Sigmoid colon (tissue), 7 donors: ENCODE results near the gene VDR. TPM values are rescaled to one million over a fixed set of nuclear protein-coding genes. Genes with fewer than 3 reads are reported as not detected.

Source experiments
- DNase-seq: peaks from one replicate; pipeline ENCODE4 v3.0.0-alpha.2; 2019
- H3K27ac ChIP-seq, 4 donors: fragments of 200-600 bp; sonication (generic); one replicate each; pipeline ENCODE4 v1.5.1; 2016 to 2019; ENCODE audit warnings: mild to moderate bottlenecking in 1 of 4
- H3K27me3 ChIP-seq, 3 donors: fragments of 200-600 bp; sonication (generic); one replicate each; pipeline ENCODE4 v1.5.1; 2019; ENCODE audit warnings: mild to moderate bottlenecking in 1 of 3
- H3K36me3 ChIP-seq, 4 donors: fragments of 200-600 bp; sonication (generic); one replicate each; pipeline ENCODE4 v1.5.1; 2016 to 2019
- H3K4me1 ChIP-seq, 4 donors: fragments of 200-600 bp; sonication (generic); one replicate each; pipeline ENCODE4 v1.5.1; 2017 to 2019
- H3K4me3 ChIP-seq, 4 donors: fragments of 200-600 bp; sonication (generic); one replicate each; pipeline ENCODE4 v1.5.1; 2017 to 2019; ENCODE audit warnings: mild to moderate bottlenecking in 2 of 4, moderate library complexity in 1 of 4
- H3K9me3 ChIP-seq, 4 donors: fragments of 200-600 bp in 3 of 4; sonication (generic) in 3 of 4; one replicate each; pipeline versions ENCODE4 v1.5.1 to v1.6.1; 2013 to 2019
- CTCF ChIP-seq, 4 experiments: fragments of 450-650 bp in 3 of 4; fragments of 200-600 bp in 1 of 4; IDR thresholded peaks; one replicate each; pipeline ENCODE4 v1.5.1; 2016 to 2019; ENCODE audit warnings: antibody characterized with exemption in 4 of 4, mild to moderate bottlenecking in 3 of 4, moderate library complexity in 2 of 4
- EP300 ChIP-seq, 4 donors: sonication (generic); formaldehyde crosslinking; IDR thresholded peaks; one replicate each; pipeline ENCODE4 v1.6.1; 2017; ENCODE audit warnings: antibody characterized with exemption in 4 of 4
- POLR2A ChIP-seq, 2 donors: fragments of 450-650 bp; IDR thresholded peaks; one replicate each; pipeline ENCODE4 v1.6.1; 2016; ENCODE audit warnings: antibody characterized with exemption in 2 of 2, mild to moderate bottlenecking in 2 of 2, moderate library complexity in 2 of 2
- POLR2AphosphoS5 ChIP-seq, 4 donors: sonication (generic); formaldehyde crosslinking; IDR thresholded peaks; one replicate each; pipeline ENCODE4 v1.6.1; 2017; ENCODE audit warnings: antibody characterized with exemption in 4 of 4
- WGBS, 2 donors: extraction: QIAGEN DNeasy Blood & Tissue Kit; methylation state at CpG; one replicate each; pipeline ENCODE4 v1.1.7; 2013; 5-methylcytosine and 5-hydroxymethylcytosine counted together
- intact Hi-C: fragments of 100-400 bp; cut with DNase I; formaldehyde crosslinking; loops from one replicate; pipeline ENCODE4 v1.15.1; 2023
- polyA plus RNA-seq, 3 donors: library from polyadenylated mRNA; stranded (reverse); fragments of 200-250 nt; gene quantifications; one replicate each; pipeline ENCODE4 v1.2.3, GENCODE V29; 2013
- total RNA-seq, 4 donors: library from RNA; depleted of rRNA; stranded (reverse); fragments of >200 nt; gene quantifications; one replicate each; pipeline ENCODE4 v1.1.0, GENCODE V29; 2016
- donor health status: healthy with polysubstance abuse.
- donor health status: Bipolar disorder and iron deficiency.
- donor health status: healthy.

VDR gene
- total and polyA plus RNA-seq, 7 donors, result 0.71 to 69.1 (median 2.5) TPM

- 93 to 94% methylated on average over 2 of the region's 2 CpGs for WGBS, 2 donors
- H3K9me3 ChIP-seq, result no peaks in the 10 kb centered on the region
- H3K4me1 ChIP-seq, result peaks cover 0 to 20% (median 16%) of the 10 kb centered on the region in 4 donors
- H3K27ac ChIP-seq, result no peak overlapping the region
- intact Hi-C loops, result no loop called here
- H3K36me3 ChIP-seq, result no peaks in the 10 kb centered on the region
- no peak for DNase-seq
- H3K4me3 ChIP-seq, result no peak overlapping the region
- H3K27me3 ChIP-seq, result no peaks in the 10 kb centered on the region
- no peak for TF ChIP-seq POLR2A (IDR thresholded peaks at IDR 0.05)
- TF ChIP-seq CTCF (IDR thresholded peaks at IDR 0.05), result no peak
- no peak for TF ChIP-seq EP300 (IDR thresholded peaks at IDR 0.05)
- TF ChIP-seq POLR2AphosphoS5 (IDR thresholded peaks at IDR 0.05), result no peak
These were observed 36.8 kb downstream of the VDR start for GRCh38 chr12:47868041-47868440.

GRCh38 chr12:47867495-47867941 is 37.3 kb downstream of the VDR start:
- Histone ChIP-seq H3K9me3 (no peaks in the 10 kb centered on the region), H3K27ac (no peak overlapping the region), H3K27me3 (no peaks in the 10 kb centered on the region), H3K4me3 (no peak overlapping the region), H3K4me1 (peaks cover 0 to 20% (median 16%) of the 10 kb centered on the region in 4 donors), H3K36me3 (no peaks in the 10 kb centered on the region)
- intact Hi-C loops, result no loop called here
- WGBS, 2 donors, result 77 to 78% methylated on average over 4 of the region's 4 CpGs
- TF ChIP-seq CTCF (IDR thresholded peaks at IDR 0.05) (no peak), POLR2A (IDR thresholded peaks at IDR 0.05) (no peak), EP300 (IDR thresholded peaks at IDR 0.05) (no peak), POLR2AphosphoS5 (IDR thresholded peaks at IDR 0.05) (no peak)
- no peak for DNase-seq

- Histone ChIP-seq H3K4me3 (no peak overlapping the region), H3K27me3 (no peaks in the 10 kb centered on the region), H3K27ac (no peak overlapping the region), H3K4me1 (peaks cover 0 to 6% (median 3%) of the 10 kb centered on the region in 4 donors), H3K36me3 (no peaks in the 10 kb centered on the region), H3K9me3 (no peaks in the 10 kb centered on the region)
- WGBS, 2 donors, result 95% methylated on average over 14 of the region's 14 CpGs
- DNase-seq, result no peak
- no peak for TF ChIP-seq EP300 (IDR thresholded peaks at IDR 0.05)
- no peak for TF ChIP-seq POLR2A (IDR thresholded peaks at IDR 0.05)
- no peak for TF ChIP-seq CTCF (IDR thresholded peaks at IDR 0.05)
- no peak for TF ChIP-seq POLR2AphosphoS5 (IDR thresholded peaks at IDR 0.05)
- intact Hi-C loops, result no loop called here
These were observed 40.1 kb downstream of the VDR start for GRCh38 chr12:47864646-47865235.

GRCh38 chr12:47863985-47864384 is 40.8 kb downstream of the VDR start:
- H3K9me3 ChIP-seq, result no peaks in the 10 kb centered on the region
- no peaks in the 10 kb centered on the region for H3K27me3 ChIP-seq
- H3K4me3 ChIP-seq, result no peak overlapping the region
- DNase-seq, result no peak
- peaks cover 0 to 5% (median 0%) of the 10 kb centered on the region in 4 donors for H3K4me1 ChIP-seq
- WGBS, 2 donors, result 87 to 91% methylated on average over 6 of the region's 6 CpGs
- no peaks in the 10 kb centered on the region for H3K36me3 ChIP-seq
- TF ChIP-seq EP300 (IDR thresholded peaks at IDR 0.05) (no peak), POLR2AphosphoS5 (IDR thresholded peaks at IDR 0.05) (no peak), CTCF (IDR thresholded peaks at IDR 0.05) (no peak), POLR2A (IDR thresholded peaks at IDR 0.05) (no peak)
- intact Hi-C loops, result no loop called here
- no peak overlapping the region for H3K27ac ChIP-seq

- no peak for DNase-seq
- WGBS, 2 donors, result 69 to 76% methylated on average over 7 of the region's 7 CpGs
- TF ChIP-seq EP300 (IDR thresholded peaks at IDR 0.05) (no peak), POLR2AphosphoS5 (IDR thresholded peaks at IDR 0.05) (no peak), CTCF (IDR thresholded peaks at IDR 0.05) (no peak), POLR2A (IDR thresholded peaks at IDR 0.05) (no peak)
- intact Hi-C loops, result no loop called here
- Histone ChIP-seq H3K36me3 (no peaks in the 10 kb centered on the region), H3K27me3 (no peaks in the 10 kb centered on the region), H3K27ac (no peak overlapping the region), H3K4me3 (no peak overlapping the region), H3K4me1 (peaks cover 0 to 5% (median 0%) of the 10 kb centered on the region in 4 donors), H3K9me3 (no peaks in the 10 kb centered on the region)
These were observed 41.3 kb downstream of the VDR start for GRCh38 chr12:47863467-47863866.
